ENCODE results near the gene OSBPL2. TPM values are rescaled to one million over a fixed set of nuclear protein-coding genes. Genes with fewer than 3 reads are reported as not detected.
A peak's percentile ranks its signal among the peaks of the same experiment; 100 is the strongest.

Gene OSBPL2
- total and polyA plus RNA-seq, 12 donors, result 12.6 to 55.7 (median 39.8) TPM

DNA sequence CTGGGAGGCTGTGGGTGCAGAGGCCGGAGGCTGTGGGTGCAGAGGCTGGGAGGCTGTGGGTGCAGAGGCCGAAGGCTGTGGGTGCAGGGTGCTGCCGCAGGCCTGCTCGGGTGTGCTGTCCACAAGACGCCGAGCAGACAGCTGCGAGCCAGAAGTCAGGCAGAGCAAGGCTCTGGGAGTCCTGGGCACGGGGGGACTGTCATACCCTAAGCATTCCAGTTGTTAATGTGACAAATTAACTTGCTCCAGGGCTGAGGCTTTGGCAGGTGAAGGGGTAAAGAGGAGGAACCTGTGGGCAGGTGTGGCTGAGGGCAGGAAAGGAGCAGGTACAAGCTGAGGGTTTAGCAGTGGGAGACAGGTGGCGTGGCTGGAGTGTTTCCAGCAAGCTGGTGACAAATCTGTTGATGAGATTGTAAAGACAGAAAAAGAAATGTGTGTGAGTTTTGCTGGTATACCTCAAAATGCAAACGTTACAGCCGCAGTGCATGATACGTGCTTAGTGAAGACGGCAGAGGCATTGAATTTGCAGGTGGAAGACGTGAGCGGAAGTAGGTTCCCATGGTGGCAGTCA lies 50.3 kb downstream of the OSBPL2 start:
- no peak for DNase-seq
- intact Hi-C loops (cut with DNase I), result loop anchor here in 2 of 10 donors (5.0 to 10.0 kb wide), 3 partner anchors 36 to 264 kb away; partner anchors contain the start of gene MTG2 (in 1 of the 2)
- 91 to 92% methylated on average over 15 of the region's 15 CpGs for WGBS, 2 donors

DNA sequence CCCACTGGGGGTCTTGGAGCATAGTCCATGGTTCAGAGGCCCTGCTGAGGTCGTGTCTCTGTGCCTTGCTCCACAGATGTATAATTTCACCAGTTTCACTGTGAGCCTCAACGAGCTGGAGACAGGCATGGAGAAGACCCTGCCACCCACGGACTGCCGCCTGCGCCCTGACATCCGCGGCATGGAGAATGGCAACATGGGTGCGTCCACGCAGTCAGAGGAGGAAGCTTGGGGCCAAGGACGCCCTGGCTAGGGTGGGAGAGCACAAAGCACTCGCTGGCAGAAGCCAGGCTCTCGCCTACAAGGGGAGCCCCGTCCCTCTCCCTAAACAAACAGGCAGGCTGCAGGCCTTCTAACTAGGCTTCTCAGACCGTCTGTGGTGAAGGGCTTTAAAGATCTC lies 50.8 kb downstream of the OSBPL2 start:
- DNase-seq, result no peak

More for the DNA sequence above, 50.3 kb downstream of the OSBPL2 start:
- H3K4me3 ChIP-seq, result no peak overlapping the region
- TF ChIP-seq, protein P1, sequence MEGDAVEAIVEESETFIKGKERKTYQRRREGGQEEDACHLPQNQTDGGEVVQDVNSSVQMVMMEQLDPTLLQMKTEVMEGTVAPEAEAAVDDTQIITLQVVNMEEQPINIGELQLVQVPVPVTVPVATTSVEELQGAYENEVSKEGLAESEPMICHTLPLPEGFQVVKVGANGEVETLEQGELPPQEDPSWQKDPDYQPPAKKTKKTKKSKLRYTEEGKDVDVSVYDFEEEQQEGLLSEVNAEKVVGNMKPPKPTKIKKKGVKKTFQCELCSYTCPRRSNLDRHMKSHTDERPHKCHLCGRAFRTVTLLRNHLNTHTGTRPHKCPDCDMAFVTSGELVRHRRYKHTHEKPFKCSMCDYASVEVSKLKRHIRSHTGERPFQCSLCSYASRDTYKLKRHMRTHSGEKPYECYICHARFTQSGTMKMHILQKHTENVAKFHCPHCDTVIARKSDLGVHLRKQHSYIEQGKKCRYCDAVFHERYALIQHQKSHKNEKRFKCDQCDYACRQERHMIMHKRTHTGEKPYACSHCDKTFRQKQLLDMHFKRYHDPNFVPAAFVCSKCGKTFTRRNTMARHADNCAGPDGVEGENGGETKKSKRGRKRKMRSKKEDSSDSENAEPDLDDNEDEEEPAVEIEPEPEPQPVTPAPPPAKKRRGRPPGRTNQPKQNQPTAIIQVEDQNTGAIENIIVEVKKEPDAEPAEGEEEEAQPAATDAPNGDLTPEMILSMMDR (IDR thresholded peaks at IDR 0.05), result no peak
- H3K36me3 ChIP-seq, result peaks cover 0 to 98% (median 49%) of the 10 kb centered on the region in 9 donors
- peaks cover 9 to 42% (median 23%) of the 10 kb centered on the region in 9 donors for H3K4me1 ChIP-seq
- no peak for ATAC-seq
- no peaks in the 10 kb centered on the region for H3K27me3 ChIP-seq
- no peaks in the 10 kb centered on the region for H3K9me3 ChIP-seq
- no peak overlapping the region for H3K27ac ChIP-seq

GRCh38 chr20:62289898-62290297 lies 51.6 kb downstream of the OSBPL2 start:
- H3K4me3 ChIP-seq, result no peak overlapping the region
- intact Hi-C loops (cut with DNase I), result loop anchor here in 2 of 10 donors (5.0 to 10.0 kb wide), 3 partner anchors 38 to 265 kb away; partner anchors contain the start of gene MTG2 (in 1 of the 2)

More for the DNA sequence above, 50.8 kb downstream of the OSBPL2 start:
- 85 to 87% methylated on average over 14 of the region's 14 CpGs for WGBS, 2 donors
- TF ChIP-seq, protein P1 (IDR thresholded peaks at IDR 0.05), result no peak
- H3K9me3 ChIP-seq, result no peaks in the 10 kb centered on the region
- intact Hi-C loops (cut with DNase I), result loop anchor here in 2 of 10 donors (5.0 to 10.0 kb wide), 3 partner anchors 37 to 264 kb away; partner anchors contain the start of gene MTG2 (in 1 of the 2)
- ATAC-seq, result no peak
- H3K4me1 ChIP-seq, result peaks cover 9 to 37% (median 17%) of the 10 kb centered on the region in 9 donors
- H3K27me3 ChIP-seq, result no peaks in the 10 kb centered on the region
- H3K4me3 ChIP-seq, result no peak overlapping the region
- peaks cover 0 to 98% (median 44%) of the 10 kb centered on the region in 9 donors for H3K36me3 ChIP-seq
- H3K27ac ChIP-seq, result no peak overlapping the region

DNA sequence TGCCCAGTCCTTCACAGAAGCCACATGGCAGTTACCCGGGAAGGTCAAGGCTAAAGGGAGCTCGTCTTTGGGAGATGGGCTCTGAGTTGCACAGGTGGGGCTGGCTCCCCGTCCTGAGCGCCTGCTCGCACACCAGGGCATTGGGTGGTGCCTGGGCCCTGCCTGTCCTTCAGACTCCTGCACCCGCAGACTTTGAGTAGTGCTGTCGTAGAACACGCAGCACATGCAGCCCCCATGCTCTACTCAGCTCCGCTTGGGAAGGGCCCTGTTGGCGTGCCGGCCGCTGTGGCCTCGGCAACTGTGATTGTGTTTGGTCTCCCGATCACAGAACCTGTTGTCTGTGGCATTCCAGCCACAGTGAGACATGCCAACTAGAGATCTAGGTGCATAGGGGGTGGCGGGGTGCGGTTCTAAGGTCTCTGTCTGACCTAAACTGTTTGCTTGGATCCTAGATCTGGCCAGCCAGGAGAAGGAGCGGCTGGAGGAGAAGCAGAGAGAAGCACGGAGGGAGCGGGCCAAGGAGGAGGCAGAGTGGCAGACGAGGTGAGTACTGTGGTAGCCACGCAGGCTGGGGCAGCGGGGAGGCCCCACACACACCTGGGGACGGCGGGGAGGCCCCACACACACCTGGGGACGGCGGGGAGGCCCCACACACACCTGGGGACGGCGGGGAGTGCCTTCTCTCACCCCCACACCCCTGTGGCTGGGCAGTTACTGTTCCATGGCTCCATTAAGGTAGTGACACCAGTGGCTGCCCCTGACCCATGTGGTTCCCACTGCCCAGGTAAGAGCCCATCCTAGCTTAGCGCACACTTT lies 53.1 kb downstream of the OSBPL2 start:
- no peak overlapping the region for H3K4me3 ChIP-seq
- H3K4me1 ChIP-seq, result peaks cover 3 to 15% (median 10%) of the 10 kb centered on the region in 9 donors
- no peak for DNase-seq
- peaks cover 0 to 98% (median 59%) of the 10 kb centered on the region in 9 donors for H3K36me3 ChIP-seq
- H3K9me3 ChIP-seq, result no peaks in the 10 kb centered on the region
- WGBS, 2 donors, result 96% methylated on average over 29 of the region's 29 CpGs
- H3K27ac ChIP-seq, result no peak overlapping the region
- no peaks in the 10 kb centered on the region for H3K27me3 ChIP-seq
- ATAC-seq, result peak in 2 of 8 donors; percentile 12 to 20
- intact Hi-C loops (cut with DNase I), result no loop called here
- TF ChIP-seq, protein P1 (IDR thresholded peaks at IDR 0.05), result no peak

More at GRCh38 chr20:62289898-62290297, 51.6 kb downstream of the OSBPL2 start:
- DNase-seq, result no peak
- Histone ChIP-seq H3K36me3 (peaks cover 0 to 98% (median 44%) of the 10 kb centered on the region in 9 donors), H3K27me3 (no peaks in the 10 kb centered on the region), H3K9me3 (no peaks in the 10 kb centered on the region), H3K4me1 (peaks cover 9 to 31% (median 16%) of the 10 kb centered on the region in 9 donors), H3K27ac (no peak overlapping the region)
- TF ChIP-seq, protein P1 (IDR thresholded peaks at IDR 0.05), result no peak
- 92 to 93% methylated on average over 8 of the region's 8 CpGs for WGBS, 2 donors
- ATAC-seq, result no peak
